SK-N-SH (cell line): ENCODE data around the gene RPS6KC1. TPM values are rescaled to one million over a fixed set of nuclear protein-coding genes. Genes with fewer than 3 reads are reported as not detected.
"Not testable (repeated sequence)": the region's sequence is repeated elsewhere in the genome, so short reads cannot be mapped to it uniquely, and the experiment has no call there.

Source experiments
- CTCF ChIA-PET: fragments of 300-600, 350-600 bp; formaldehyde crosslinking; extraction: SDS; loops from one replicate; lab custom pipeline; 2021; lab: Yijun Ruan, JAX
- POLR2A ChIA-PET: fragments of 350-600 bp; sonication (Branson Sonifier 250); formaldehyde crosslinking; extraction: SDS; loops from one replicate; lab custom pipeline; 2020; ENCODE audit warnings: antibody characterized with exemption, inconsistent platforms; lab: Yijun Ruan, JAX
- DNase-seq: peaks from one replicate; pipeline ENCODE4 v3.0.0; 2012
- H2AFZ ChIP-seq: fragments of 200-600 bp; sonication (generic); 2 replicates; pipeline ENCODE4 v1.8.1; 2016; ENCODE audit warnings: antibody characterized with exemption, mild to moderate bottlenecking, low read depth
- H3F3A ChIP-seq: fragments of 200-600 bp; sonication (generic); replicated peaks from 2 replicates; pipeline ENCODE3; 2016; ENCODE audit warnings: antibody characterized with exemption, mild to moderate bottlenecking; ENCODE audit not compliant: insufficient read depth
- H3K27ac ChIP-seq, 2 experiments: fragments of 200-500 bp in 1 of 2; fragments of 200-600 bp in 1 of 2; sonication (Bioruptor generic) in 1 of 2; sonication (generic), shearing (Covaris generic) in 1 of 2; 2 replicates each; pipeline versions ENCODE4 v1.5.1 to v1.6.1; 2014 to 2016; ENCODE audit warnings: low read depth in 2 of 2, inconsistent platforms in 1 of 2, low read length in 1 of 2, mild to moderate bottlenecking in 1 of 2, mixed read lengths in 1 of 2
- H3K27me3 ChIP-seq: fragments of 200-600 bp; sonication (generic), shearing (Covaris generic); 2 replicates; pipeline ENCODE4 v1.6.1; 2016; ENCODE audit warnings: mixed run types; ENCODE audit not compliant: insufficient read depth
- H3K36me3 ChIP-seq, 2 experiments: fragments of 200-500 bp in 1 of 2; fragments of 200-600 bp in 1 of 2; sonication (Bioruptor generic) in 1 of 2; sonication (generic) in 1 of 2; replicated peaks in 1 of 2; 2 replicates each; pipeline versions ENCODE3 to v1.5.1; 2014 to 2016; ENCODE audit warnings: low read length in 1 of 2, mild to moderate bottlenecking in 1 of 2; ENCODE audit not compliant: insufficient read depth in 2 of 2, control insufficient read depth in 1 of 2
- H3K4me1 ChIP-seq, 2 experiments: fragments of 200-500 bp in 1 of 2; fragments of 200-600 bp in 1 of 2; sonication (Bioruptor generic) in 1 of 2; sonication (generic), shearing (Covaris generic) in 1 of 2; 2 replicates each; pipeline versions ENCODE4 v1.5.1 to v1.6.1; 2014 to 2016; ENCODE audit warnings: low read depth in 1 of 2, low read length in 1 of 2, mixed run types in 1 of 2; ENCODE audit not compliant: insufficient read depth in 2 of 2, control insufficient read depth in 1 of 2
- H3K4me2 ChIP-seq: fragments of 200-600 bp; sonication (generic), shearing (Covaris generic); 2 replicates; pipeline ENCODE4 v1.6.1; 2017; ENCODE audit warnings: mixed run types
- H3K4me3 ChIP-seq, 2 experiments: fragments of 200-500 bp in 1 of 2; fragments of 200-600 bp in 1 of 2; sonication (Bioruptor generic) in 1 of 2; sonication (generic), shearing (Covaris generic) in 1 of 2; 2 replicates each; pipeline versions ENCODE4 v1.5.1 to v1.8.1; 2014 to 2016; ENCODE audit warnings: low read depth in 2 of 2, inconsistent platforms in 1 of 2, low read length in 1 of 2, mild to moderate bottlenecking in 1 of 2, mixed read lengths in 1 of 2, moderate library complexity in 1 of 2
- H3K79me2 ChIP-seq: fragments of 200-600 bp; sonication (generic); 2 replicates; pipeline ENCODE4 v1.8.1; 2017; ENCODE audit warnings: mild to moderate bottlenecking; ENCODE audit not compliant: insufficient read depth
- H3K9ac ChIP-seq: fragments of 200-600 bp; sonication (generic); 2 replicates; pipeline ENCODE4 v1.6.1; 2017; ENCODE audit warnings: mixed run types
- H3K9me2 ChIP-seq: fragments of 200-600 bp; sonication (generic); 2 replicates; pipeline ENCODE4 v1.6.1; 2017; ENCODE audit warnings: mixed run types
- H3K9me3 ChIP-seq: fragments of 200-600 bp; sonication (generic); 2 replicates; pipeline ENCODE4 v1.6.1; 2017; ENCODE audit warnings: mixed run types, mild to moderate bottlenecking, moderate library complexity
- H4K20me1 ChIP-seq: fragments of 200-600 bp; sonication (generic); 2 replicates; pipeline ENCODE4 v1.6.1; 2017; ENCODE audit warnings: mild to moderate bottlenecking, mixed run types; ENCODE audit not compliant: insufficient read depth
- CHD2 ChIP-seq: fragments of 150-350 bp; IDR thresholded peaks from 2 replicates; pipeline ENCODE4 v1.6.1; 2018; ENCODE audit warnings: low read length; ENCODE audit not compliant: partially characterized antibody
- ELF1 ChIP-seq: IDR thresholded peaks from 2 replicates; pipeline ENCODE4 v1.4.0; 2012
- EZH2phosphoT487 ChIP-seq: fragments of 200-600 bp; sonication (generic); IDR thresholded peaks from 2 replicates; pipeline ENCODE4 v1.6.1; 2017; ENCODE audit warnings: low read depth, mixed run types, mild to moderate bottlenecking, antibody characterized with exemption, moderate library complexity, borderline replicate concordance
- FOSL2 ChIP-seq: IDR thresholded peaks from 2 replicates; pipeline ENCODE4 v1.4.0; 2012; ENCODE audit warnings: low read depth, mild to moderate bottlenecking, moderate library complexity, borderline replicate concordance
- FOXJ3 ChIP-seq: sonication (generic); formaldehyde crosslinking; IDR thresholded peaks from 2 replicates; pipeline ENCODE4 v1.5.1; 2020; ENCODE audit warnings: mild to moderate bottlenecking, missing genetic modification reagents
- FOXM1 ChIP-seq: IDR thresholded peaks from 2 replicates; pipeline ENCODE4 v1.4.0; 2012; ENCODE audit warnings: low read depth, mild to moderate bottlenecking
- GATA2 ChIP-seq: sonication (generic); formaldehyde crosslinking; IDR thresholded peaks from 2 replicates; pipeline ENCODE4 v1.5.0; 2020; ENCODE audit warnings: mild to moderate bottlenecking, missing genetic modification reagents
- MAX ChIP-seq: IDR thresholded peaks from 2 replicates; pipeline ENCODE4 v1.4.0; 2012; ENCODE audit warnings: low read depth
- NRF1 ChIP-seq: IDR thresholded peaks from 2 replicates; pipeline ENCODE4 v1.6.1; 2012; ENCODE audit warnings: low read depth, mild to moderate bottlenecking, low read length
- PBX3 ChIP-seq: IDR thresholded peaks from 2 replicates; pipeline ENCODE4; 2012
- RAD21 ChIP-seq: IDR thresholded peaks from 2 replicates; pipeline ENCODE4 v1.6.1; 2012; ENCODE audit warnings: mild to moderate bottlenecking, low read length
- REST ChIP-seq: IDR thresholded peaks from 2 replicates; pipeline ENCODE4 v1.6.1; 2012; ENCODE audit warnings: mild to moderate bottlenecking, low read depth, low read length, moderate library complexity
- RFX5 ChIP-seq: IDR thresholded peaks from 2 replicates; pipeline ENCODE4 v1.6.1; 2012; ENCODE audit warnings: mild to moderate bottlenecking, improper control_type of control experiment, low read length
- RXRA ChIP-seq: IDR thresholded peaks from 2 replicates; pipeline ENCODE4 v1.4.0; 2012; ENCODE audit warnings: low read depth, mild to moderate bottlenecking, borderline replicate concordance
- SIN3A ChIP-seq: IDR thresholded peaks from 2 replicates; pipeline ENCODE4 v1.6.1; 2012; ENCODE audit warnings: low read depth, mild to moderate bottlenecking, low read length, moderate library complexity, borderline replicate concordance
- TAF1 ChIP-seq: IDR thresholded peaks from 2 replicates; pipeline ENCODE4 v1.6.1; 2012; ENCODE audit warnings: low read depth, mild to moderate bottlenecking, low read length, moderate library complexity, borderline replicate concordance
- USF1 ChIP-seq: IDR thresholded peaks from 2 replicates; pipeline ENCODE4 v1.4.0; 2012; ENCODE audit warnings: low read depth, borderline replicate concordance
- USF2 ChIP-seq: fragments of 150-350 bp; IDR thresholded peaks from 2 replicates; pipeline ENCODE4 v1.6.1; 2017; ENCODE audit warnings: antibody characterized with exemption, low read length, low read depth, borderline replicate concordance
- YY1 ChIP-seq: IDR thresholded peaks from 2 replicates; pipeline ENCODE4 v1.4.0; 2012; ENCODE audit warnings: low read depth, mild to moderate bottlenecking
- WGBS: methylation state at CpG from one replicate; pipeline ENCODE4 v1.1.6; 2017; ENCODE audit warnings: low lambda C conversion rate; 5-methylcytosine and 5-hydroxymethylcytosine counted together
- polyA plus RNA-seq, 3 experiments: library from polyadenylated mRNA; depleted of rRNA; stranded (reverse); fragments of >200 nt; gene quantifications; 2 replicates each; pipeline ENCODE4 v1.2.3, GENCODE V29; 2012
- TF ChIP-seq, protein P1 (sequence below): IDR thresholded peaks from 2 replicates; pipeline ENCODE4 v1.4.0; 2012; ENCODE audit warnings: low read depth, borderline replicate concordance

RPS6KC1 gene
- polyA plus RNA-seq, 1 of the 3 experiments (the other 2 are of a cell fraction): 7.8 TPM

GRCh38 chr1:213211201-213211600 is 160.2 kb downstream of the RPS6KC1 start:
- H3K9me2 ChIP-seq: no peaks in the 10 kb centered on the region; the same call in 1 of the 2 replicates
- H3K4me1 ChIP-seq: no peaks in the 10 kb centered on the region
- ChIA-PET CTCF (no interaction called here), POLR2A (no interaction called here)
- no peaks in the 10 kb centered on the region for H3K9me3 ChIP-seq
- no peak overlapping the region for H3K4me2 ChIP-seq
- peaks cover 19 to 24% of the 10 kb centered on the region in 2 experiments for H3K36me3 ChIP-seq
- DNase-seq: no peak
- WGBS: 92% methylated on average over 2 of the region's 2 CpGs
- no peak overlapping the region for H3K27ac ChIP-seq
- H3K27me3 ChIP-seq: no peaks in the 10 kb centered on the region
- no peaks in the 10 kb centered on the region for H4K20me1 ChIP-seq
- no peaks in the 10 kb centered on the region for H3F3A ChIP-seq
- no peak overlapping the region for H3K9ac ChIP-seq
- H2AFZ ChIP-seq: no peak overlapping the region
- H3K79me2 ChIP-seq: no peaks in the 10 kb centered on the region; the same call in 1 of the 2 replicates
- no peak for TF ChIP-seq FOXM1
- no peak for TF ChIP-seq RXRA
- TF ChIP-seq YY1: no peak
- TF ChIP-seq PBX3: no peak
- no peak for TF ChIP-seq REST
- TF ChIP-seq CHD2: no peak
- no peak for TF ChIP-seq USF1
- no peak for TF ChIP-seq MAX
- no peak for TF ChIP-seq RFX5
- TF ChIP-seq GATA2 (CRISPR knock-in tag): no peak
- TF ChIP-seq SIN3A: no peak
- TF ChIP-seq, protein P1, sequence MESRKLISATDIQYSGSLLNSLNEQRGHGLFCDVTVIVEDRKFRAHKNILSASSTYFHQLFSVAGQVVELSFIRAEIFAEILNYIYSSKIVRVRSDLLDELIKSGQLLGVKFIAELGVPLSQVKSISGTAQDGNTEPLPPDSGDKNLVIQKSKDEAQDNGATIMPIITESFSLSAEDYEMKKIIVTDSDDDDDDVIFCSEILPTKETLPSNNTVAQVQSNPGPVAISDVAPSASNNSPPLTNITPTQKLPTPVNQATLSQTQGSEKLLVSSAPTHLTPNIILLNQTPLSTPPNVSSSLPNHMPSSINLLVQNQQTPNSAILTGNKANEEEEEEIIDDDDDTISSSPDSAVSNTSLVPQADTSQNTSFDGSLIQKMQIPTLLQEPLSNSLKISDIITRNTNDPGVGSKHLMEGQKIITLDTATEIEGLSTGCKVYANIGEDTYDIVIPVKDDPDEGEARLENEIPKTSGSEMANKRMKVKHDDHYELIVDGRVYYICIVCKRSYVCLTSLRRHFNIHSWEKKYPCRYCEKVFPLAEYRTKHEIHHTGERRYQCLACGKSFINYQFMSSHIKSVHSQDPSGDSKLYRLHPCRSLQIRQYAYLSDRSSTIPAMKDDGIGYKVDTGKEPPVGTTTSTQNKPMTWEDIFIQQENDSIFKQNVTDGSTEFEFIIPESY: no peak
- no peak for TF ChIP-seq ELF1
- no peak for TF ChIP-seq FOXJ3 (CRISPR knock-in tag)
- no peak for TF ChIP-seq EZH2phosphoT487
- TF ChIP-seq RAD21: no peak
- TF ChIP-seq NRF1: no peak
- no peak for TF ChIP-seq FOSL2
- no peak for TF ChIP-seq USF2
- no peak for TF ChIP-seq TAF1
- H3K4me3 ChIP-seq: no peak overlapping the region

GRCh38 chr1:213219076-213219475 is 168.0 kb downstream of the RPS6KC1 start:
- CTCF ChIA-PET, H3K4me2 ChIP-seq, H4K20me1 ChIP-seq, H3K4me1 ChIP-seq, DNase-seq, H3F3A ChIP-seq, H3K79me2 ChIP-seq, H3K9ac ChIP-seq, H3K27ac ChIP-seq, H3K9me3 ChIP-seq, H2AFZ ChIP-seq, H3K4me3 ChIP-seq, H3K27me3 ChIP-seq, H3K9me2 ChIP-seq, POLR2A ChIA-PET: not testable (repeated sequence)
- 96% methylated on average over 2 of the region's 2 CpGs for WGBS
- peaks cover 3 to 11% of the 10 kb centered on the region in 2 experiments for H3K36me3 ChIP-seq
